ENCODE data around the gene CASP9.

GRCh38 chr1:15453734-15454133 is 70.3 kb downstream of the CASP9 start:
- no peak for TF ChIP-seq POLR2A (IDR thresholded peaks at IDR 0.05)
- TF ChIP-seq, protein P1, sequence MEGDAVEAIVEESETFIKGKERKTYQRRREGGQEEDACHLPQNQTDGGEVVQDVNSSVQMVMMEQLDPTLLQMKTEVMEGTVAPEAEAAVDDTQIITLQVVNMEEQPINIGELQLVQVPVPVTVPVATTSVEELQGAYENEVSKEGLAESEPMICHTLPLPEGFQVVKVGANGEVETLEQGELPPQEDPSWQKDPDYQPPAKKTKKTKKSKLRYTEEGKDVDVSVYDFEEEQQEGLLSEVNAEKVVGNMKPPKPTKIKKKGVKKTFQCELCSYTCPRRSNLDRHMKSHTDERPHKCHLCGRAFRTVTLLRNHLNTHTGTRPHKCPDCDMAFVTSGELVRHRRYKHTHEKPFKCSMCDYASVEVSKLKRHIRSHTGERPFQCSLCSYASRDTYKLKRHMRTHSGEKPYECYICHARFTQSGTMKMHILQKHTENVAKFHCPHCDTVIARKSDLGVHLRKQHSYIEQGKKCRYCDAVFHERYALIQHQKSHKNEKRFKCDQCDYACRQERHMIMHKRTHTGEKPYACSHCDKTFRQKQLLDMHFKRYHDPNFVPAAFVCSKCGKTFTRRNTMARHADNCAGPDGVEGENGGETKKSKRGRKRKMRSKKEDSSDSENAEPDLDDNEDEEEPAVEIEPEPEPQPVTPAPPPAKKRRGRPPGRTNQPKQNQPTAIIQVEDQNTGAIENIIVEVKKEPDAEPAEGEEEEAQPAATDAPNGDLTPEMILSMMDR (IDR thresholded peaks at IDR 0.05), result no peak
